GM18520 (cell line): ENCODE data around the gene MON2.
"Not testable (repeated sequence)": the region's sequence is repeated elsewhere in the genome, so short reads cannot be mapped to it uniquely, and the experiment has no call there.

Experiments used
- ATAC-seq: cut with Tn5 transposase; IDR thresholded peaks from one replicate; pipeline ENCODE4 v1.9.1; 2021; ENCODE audit not compliant: unreplicated experiment

Gene MON2

GRCh38 chr12:62543741-62544140, 77.1 kb downstream of the MON2 start:
- ATAC-seq, result no peak

- ATAC-seq, result no peak
These were observed 86.4 kb downstream of the MON2 start for GRCh38 chr12:62552906-62553556.

GRCh38 chr12:62559366-62559765, 92.7 kb downstream of the MON2 start:
- not testable (repeated sequence) for ATAC-seq

GRCh38 chr12:62562846-62563245, 96.2 kb downstream of the MON2 start:
- no peak for ATAC-seq

- ATAC-seq, result no peak
These were observed 108.4 kb downstream of the MON2 start for GRCh38 chr12:62575036-62575435.

- no peak for ATAC-seq
These were observed 109.9 kb downstream of the MON2 start for GRCh38 chr12:62576503-62576902.

GRCh38 chr12:62578726-62579125, 112.1 kb downstream of the MON2 start:
- ATAC-seq, result no peak

- no peak for ATAC-seq
These were observed 114.8 kb downstream of the MON2 start for GRCh38 chr12:62581288-62582064.

- no peak for ATAC-seq
These were observed 115.4 kb downstream of the MON2 start for GRCh38 chr12:62582065-62582366.

GRCh38 chr12:62584619-62585018, 118.0 kb downstream of the MON2 start:
- ATAC-seq, result no peak

GRCh38 chr12:62586850-62587249, 120.2 kb downstream of the MON2 start:
- ATAC-seq, result no peak

- ATAC-seq, result no peak
These were observed 122.3 kb downstream of the MON2 start for GRCh38 chr12:62588916-62589315.

GRCh38 chr12:62597253-62597652, 130.6 kb downstream of the MON2 start:
- no peak for ATAC-seq

- ATAC-seq, result no peak
These were observed 132.2 kb downstream of the MON2 start for GRCh38 chr12:62598846-62599245.

- no peak for ATAC-seq
These were observed 133.3 kb downstream of the MON2 start for GRCh38 chr12:62599854-62600437.

GRCh38 chr12:62601765-62602164, 135.1 kb downstream of the MON2 start:
- no peak for ATAC-seq

- peak; percentile 57 for ATAC-seq
These were observed 135.8 kb downstream of the MON2 start for GRCh38 chr12:62602255-62603060.

- ATAC-seq, result peak; percentile 56
These were observed 136.6 kb downstream of the MON2 start for GRCh38 chr12:62603061-62603810.

GRCh38 chr12:62603811-62604098, 137.1 kb downstream of the MON2 start:
- no peak for ATAC-seq

- no peak for ATAC-seq
These were observed 137.7 kb downstream of the MON2 start for GRCh38 chr12:62604373-62604772.

- ATAC-seq, result no peak
These were observed 138.2 kb downstream of the MON2 start for GRCh38 chr12:62604871-62605270.
